Stimulated activated CD8-positive, alpha-beta memory T cell treated with anti-CD3 and anti-CD28 coated beads, Interleukin-2, amount 100 ng/mL, for 48 hours (primary cell): ENCODE data around the gene BACH2.
"Not testable (repeated sequence)": the region's sequence is repeated elsewhere in the genome, so short reads cannot be mapped to it uniquely, and the experiment has no call there.

Experiments
- DNase-seq, 2 donors: peaks; one replicate each; pipeline ENCODE4 v3.0.0-alpha.2; 2020; ENCODE audit warnings: low read depth in 2 of 2

The BACH2 gene

DNA sequence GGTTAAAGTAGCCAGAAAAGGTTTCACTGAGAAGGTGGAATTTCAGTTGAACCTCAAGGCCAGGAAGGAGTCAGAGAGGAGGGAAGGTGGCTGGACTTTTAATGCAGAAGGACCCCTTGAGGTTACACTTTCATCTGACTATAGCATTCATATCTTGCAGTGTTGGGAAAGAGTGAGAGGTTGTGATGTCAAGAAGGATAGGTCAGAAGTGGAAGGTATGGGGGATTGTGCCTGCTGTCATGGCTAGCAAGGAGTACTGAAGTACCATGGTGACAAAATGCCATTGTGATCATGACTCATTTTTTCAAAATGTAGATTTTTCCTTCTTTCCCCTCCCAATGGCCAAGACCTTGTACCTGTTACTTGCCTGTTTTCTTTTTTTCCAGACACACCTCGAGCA, 5.2 kb upstream of the BACH2 start:
- no peak for DNase-seq

GRCh38 chr6:90298459-90299053, 1.9 kb upstream of the BACH2 start:
- DNase-seq = no peak

- DNase-seq = no peak
These were observed 1.3 kb upstream of the BACH2 start for GRCh38 chr6:90297867-90298381.

DNA sequence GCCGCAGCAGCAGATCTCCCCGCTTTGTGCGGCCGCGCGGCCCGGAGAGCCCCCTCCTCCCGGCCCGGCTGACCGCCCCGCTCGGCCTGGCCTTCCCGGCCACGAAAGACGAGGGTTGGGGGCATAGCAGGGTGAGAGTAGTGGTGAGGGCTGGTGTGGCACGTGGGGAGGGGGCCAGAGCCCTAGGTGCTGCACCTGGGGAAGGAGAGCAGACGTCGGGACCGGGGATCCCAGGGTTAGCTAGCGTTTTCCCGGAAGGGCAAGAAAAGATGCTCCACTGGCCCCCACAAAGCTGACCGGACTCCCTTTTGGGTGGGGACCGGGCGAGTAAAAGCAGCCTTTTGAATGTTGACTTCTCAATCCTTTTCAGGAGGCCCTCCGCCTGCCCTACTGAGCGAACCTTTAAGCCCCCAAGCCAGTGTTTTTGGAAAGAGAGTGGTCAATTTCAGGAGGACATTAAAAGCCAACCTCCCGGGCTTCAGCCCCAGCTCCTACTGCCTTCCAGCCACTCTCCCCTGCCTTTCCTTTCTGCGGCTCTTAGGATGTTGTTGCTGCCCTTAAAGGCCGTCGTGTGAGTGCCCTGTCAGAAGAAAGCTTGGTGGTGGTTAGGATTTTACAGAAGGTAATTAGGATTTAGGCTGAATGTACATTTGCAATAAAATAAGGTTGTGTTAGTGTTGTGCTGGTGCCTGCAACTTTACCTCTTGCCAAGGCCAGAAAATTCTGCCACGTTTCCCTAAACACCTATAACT, 648 bp upstream of the BACH2 start:
- no peak for DNase-seq

GRCh38 chr6:90295854-90296340, 746 bp downstream of the BACH2 start:
- DNase-seq = peak; percentile 35 to 44

DNA sequence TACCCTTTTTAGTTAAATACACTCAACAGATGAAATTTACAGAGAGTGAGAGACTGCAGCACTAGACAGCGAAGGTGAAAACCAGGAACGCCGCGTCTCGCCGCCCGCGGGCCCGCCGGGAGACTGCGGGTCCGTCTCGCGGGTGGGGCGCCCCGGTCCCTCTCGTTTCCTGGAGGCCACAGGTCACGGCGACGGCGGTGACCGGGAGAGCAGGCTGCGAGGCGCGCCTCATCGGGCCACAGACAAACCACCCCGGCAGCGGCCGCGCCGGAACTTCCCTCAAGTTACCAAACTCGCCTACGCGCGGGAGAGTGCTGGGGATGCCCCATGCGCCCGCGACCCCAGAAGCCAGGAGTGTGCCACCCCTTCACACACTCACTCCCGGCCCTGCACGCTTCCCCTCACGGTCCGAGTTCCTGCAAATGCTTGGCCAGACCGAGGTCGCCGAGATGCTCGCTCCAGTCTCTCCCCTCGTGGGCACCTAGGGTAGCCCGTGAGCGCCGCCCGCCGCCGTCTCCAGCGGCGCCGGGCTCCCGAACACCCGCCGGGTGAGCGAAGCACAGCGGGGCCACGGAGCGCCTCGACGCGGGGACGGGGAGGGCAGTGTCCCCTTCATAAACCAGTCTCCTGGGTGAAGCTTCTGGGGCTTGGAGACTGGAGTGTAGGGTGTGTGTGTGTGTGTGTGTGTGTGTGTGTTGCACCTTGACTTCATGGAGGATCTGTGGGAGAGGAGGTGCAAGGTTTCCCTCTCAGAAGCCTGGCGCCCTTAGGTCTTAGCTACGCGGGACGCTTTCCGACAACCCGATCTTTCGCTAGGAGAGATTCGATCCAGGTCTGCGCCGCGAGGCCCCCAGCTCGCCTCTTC, 1.4 kb downstream of the BACH2 start:
- DNase-seq = peak; percentile 82 to 84

- DNase-seq = no peak
These were observed 2.0 kb downstream of the BACH2 start for GRCh38 chr6:90294614-90294988.

GRCh38 chr6:90294008-90294511, 2.6 kb downstream of the BACH2 start:
- no peak for DNase-seq

GRCh38 chr6:90293319-90293953, 3.2 kb downstream of the BACH2 start:
- no peak for DNase-seq

DNA sequence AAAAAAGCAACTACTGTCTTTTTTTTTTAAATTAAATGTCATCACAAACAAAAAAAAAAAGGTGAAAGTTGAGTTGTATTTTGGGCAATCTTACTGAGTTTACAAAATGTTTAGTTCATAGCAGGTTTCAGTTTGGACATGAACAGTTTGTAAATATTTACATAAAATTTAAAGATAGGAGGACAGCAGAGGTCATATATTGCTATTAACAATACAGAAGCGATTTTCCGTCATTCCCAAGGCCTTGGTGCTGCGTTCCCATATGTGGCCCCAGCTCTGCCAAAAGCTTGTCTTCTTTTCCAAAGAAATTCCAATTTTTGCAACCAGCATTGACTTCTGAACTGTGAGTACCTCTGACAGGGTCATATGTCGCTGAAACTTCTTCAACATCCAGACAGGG, 5.1 kb downstream of the BACH2 start:
- DNase-seq = no peak

DNA sequence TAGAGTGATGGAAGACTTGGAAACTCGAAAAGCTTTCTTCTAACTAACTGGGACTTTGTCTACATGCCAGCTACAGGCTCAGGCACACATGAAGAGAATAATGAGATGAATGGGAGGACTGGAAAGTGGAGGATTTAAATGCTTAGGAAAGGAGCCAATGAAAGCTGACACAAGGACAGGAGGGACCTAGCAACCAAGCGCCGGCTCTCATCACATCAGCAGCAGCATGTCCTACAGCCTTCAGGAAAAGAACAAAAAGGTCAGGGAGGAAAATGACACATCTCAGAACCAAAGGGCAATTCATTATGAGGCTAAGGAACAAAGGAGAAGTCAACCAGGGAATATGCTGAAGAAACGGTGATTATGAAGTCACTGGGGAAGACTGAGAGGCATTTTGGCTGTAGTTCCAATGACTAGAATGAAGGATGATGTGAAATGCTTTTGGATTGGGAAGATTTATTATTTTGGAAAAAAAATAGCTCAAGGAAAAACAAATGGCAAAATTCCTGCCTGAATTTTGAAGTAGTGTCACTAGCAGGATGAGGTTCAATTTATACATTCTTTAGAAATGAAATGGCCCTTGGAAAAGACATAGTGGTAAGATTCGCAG, 5.7 kb downstream of the BACH2 start:
- no peak for DNase-seq

- no peak for DNase-seq
These were observed 6.7 kb downstream of the BACH2 start for GRCh38 chr6:90289902-90290301.

GRCh38 chr6:90288404-90288803, 8.2 kb downstream of the BACH2 start:
- no peak for DNase-seq

GRCh38 chr6:90286884-90287488, 9.7 kb downstream of the BACH2 start:
- DNase-seq = peak; percentile 50 to 66

- DNase-seq = peak in 1 of 2 donors; percentile 37
These were observed 10.8 kb downstream of the BACH2 start for GRCh38 chr6:90285611-90286381.

DNA sequence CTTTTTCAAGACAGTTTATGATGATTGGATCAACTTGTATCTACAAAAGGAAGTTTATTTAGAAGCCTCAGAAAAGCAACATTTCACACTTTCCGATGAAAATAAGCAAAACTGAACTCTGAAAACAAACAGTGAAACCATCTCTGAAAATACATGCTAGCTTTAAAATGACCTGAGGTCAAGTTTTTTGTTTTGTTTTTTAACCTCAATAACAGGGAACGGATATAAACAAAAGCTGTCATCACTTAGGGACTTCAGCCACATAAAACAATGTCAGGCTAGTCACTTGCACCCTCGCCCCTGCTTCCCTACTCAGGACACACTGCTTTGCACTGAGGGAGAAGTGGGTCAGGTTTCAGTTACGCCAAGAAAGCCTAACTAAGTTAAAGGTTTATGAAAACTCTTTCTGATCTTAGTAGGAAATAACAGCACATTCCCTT, 11.6 kb downstream of the BACH2 start:
- no peak for DNase-seq

GRCh38 chr6:90284236-90285041, 12.2 kb downstream of the BACH2 start:
- no peak for DNase-seq

GRCh38 chr6:90282265-90282664, 14.4 kb downstream of the BACH2 start:
- DNase-seq = not testable (repeated sequence)

- no peak for DNase-seq
These were observed 18.5 kb downstream of the BACH2 start for GRCh38 chr6:90278129-90278528.
